Endothelial cell of umbilical vein (primary cell): ENCODE data around the gene CCDC187. TPM values are rescaled to one million over a fixed set of nuclear protein-coding genes. Genes with fewer than 3 reads are reported as not detected.

Experiments used
- BruUV-seq: library from RNA; stranded (reverse); fragments of 400-500 nt; replicated peaks from 2 replicates; lab custom pipeline; 2021; lab: Mats Ljungman, UMichigan
- CTCF ChIA-PET: fragments of 300-600, 350-600 bp; sonication (Branson Sonifier 250); formaldehyde crosslinking; loops from one replicate; lab custom pipeline; 2021; ENCODE audit warnings: antibody characterized with exemption, inconsistent platforms; lab: Charles Lee
- POLR2A ChIA-PET: fragments of 300-600, 350-600 bp; sonication (Branson Sonifier 250); formaldehyde crosslinking; loops from one replicate; lab custom pipeline; 2021; ENCODE audit warnings: antibody characterized with exemption, inconsistent platforms; lab: Charles Lee
- DNase-seq: peaks from one replicate; pipeline ENCODE4 v3.0.0-alpha.2; 2011; ENCODE audit warnings: low read depth, low spot score
- FAIRE-seq: peaks from 2 replicates; lab custom pipeline; 2011; peaks lifted over from hg19 to GRCh38; lab: Jason Lieb, UNC
- H2AFZ ChIP-seq: 2 replicates; pipeline ENCODE4 v1.6.0; 2012; ENCODE audit warnings: low read depth, low read length, control low read depth, inconsistent platforms
- H3K27ac ChIP-seq: 2 replicates; pipeline ENCODE4 v1.5.1; 2011; ENCODE audit warnings: low read depth, mild to moderate bottlenecking, control low read depth, low read length, moderate library complexity; ENCODE audit not compliant: insufficient read depth
- H3K27me3 ChIP-seq, 2 experiments: 2 replicates each; pipeline versions ENCODE4 v1.6.0 to v1.6.1; 2011; ENCODE audit warnings: low read length in 2 of 2, mixed read lengths in 1 of 2; ENCODE audit not compliant: control insufficient read depth in 2 of 2, insufficient read depth in 2 of 2
- H3K36me3 ChIP-seq, 2 experiments: 2 replicates in 1 of 2; 3 replicates in 1 of 2; pipeline ENCODE4 v1.5.1; 2011; ENCODE audit warnings: low read length in 2 of 2, mild to moderate bottlenecking in 1 of 2, moderate library complexity in 1 of 2; ENCODE audit not compliant: control insufficient read depth in 2 of 2, insufficient read depth in 2 of 2; ENCODE audit errors: extremely low read depth in 1 of 2
- H3K4me1 ChIP-seq: 3 replicates; pipeline ENCODE4 v1.5.1; 2011; ENCODE audit warnings: mild to moderate bottlenecking, low read length; ENCODE audit not compliant: control insufficient read depth, insufficient read depth; ENCODE audit errors: extremely low read depth
- H3K4me2 ChIP-seq: 2 replicates; pipeline ENCODE4 v1.6.1; 2011; ENCODE audit warnings: low read length, control low read depth, mixed read lengths; ENCODE audit not compliant: insufficient read depth
- H3K4me3 ChIP-seq, 3 experiments: fragments of 200-600 bp in 1 of 3; sonication (generic), shearing (Covaris generic) in 1 of 3; replicated peaks in 1 of 3; 2 replicates each; pipeline ENCODE4 v1.5.1; 2011 to 2016; ENCODE audit warnings: control low read depth in 3 of 3, low read length in 3 of 3, mild to moderate bottlenecking in 2 of 3, inconsistent platforms in 1 of 3, low read depth in 1 of 3, moderate library complexity in 1 of 3; ENCODE audit not compliant: insufficient read depth in 1 of 3
- H3K79me2 ChIP-seq: 2 replicates; pipeline ENCODE4 v1.6.0; 2012; ENCODE audit warnings: low read length, inconsistent platforms; ENCODE audit not compliant: control insufficient read depth, insufficient read depth
- H3K9ac ChIP-seq: replicated peaks from 2 replicates; pipeline ENCODE3; 2011; ENCODE audit warnings: low read length, control low read depth; ENCODE audit not compliant: insufficient read depth; ENCODE audit errors: extremely low read depth
- H3K9me1 ChIP-seq: replicated peaks from 3 replicates; pipeline ENCODE4 v1.6.0; 2011; ENCODE audit warnings: mild to moderate bottlenecking, low read length; ENCODE audit not compliant: control insufficient read depth, insufficient read depth; ENCODE audit errors: extremely low read depth
- H3K9me3 ChIP-seq: replicated peaks from 2 replicates; pipeline ENCODE4 v1.5.1; 2012; ENCODE audit warnings: low read length, inconsistent platforms; ENCODE audit not compliant: control insufficient read depth, insufficient read depth
- H4K20me1 ChIP-seq: replicated peaks from 2 replicates; pipeline ENCODE3; 2011; ENCODE audit warnings: mild to moderate bottlenecking, low read length; ENCODE audit not compliant: control insufficient read depth, insufficient read depth; ENCODE audit errors: extremely low read depth
- EZH2 ChIP-seq: IDR thresholded peaks from 2 replicates; pipeline ENCODE4 v1.6.1; 2012; ENCODE audit warnings: borderline replicate concordance, low read depth, mild to moderate bottlenecking, moderate library complexity, low read length, inconsistent platforms; ENCODE audit not compliant: severe bottlenecking
- FOS ChIP-seq: IDR thresholded peaks from 2 replicates; pipeline ENCODE4 v1.6.1; 2011; ENCODE audit warnings: mild to moderate bottlenecking, low read length, moderate library complexity, borderline replicate concordance; ENCODE audit not compliant: insufficient read depth
- MAX ChIP-seq: IDR thresholded peaks from 2 replicates; pipeline ENCODE4 v1.6.1; 2011; ENCODE audit not compliant: insufficient read depth, insufficient read length
- MYC ChIP-seq: IDR thresholded peaks from one replicate; pipeline ENCODE4 v1.6.1; 2011; ENCODE audit warnings: mild to moderate bottlenecking, low read depth, low read length
- dilution Hi-C: fragments of 300-500 bp; cut with MboI; formaldehyde crosslinking; loops from one replicate; pipeline ENCODE4 v1.15.0; 2019; ENCODE audit warnings: low sequenced_read_pairs; ENCODE audit not compliant: extremely low pct_ligation_motif_present
- intact Hi-C: fragments of 100-400 bp; cut with micrococcal nuclease; formaldehyde crosslinking; loops from one replicate; pipeline ENCODE4 v1.10.0; 2022
- polyA plus RNA-seq, 4 experiments: library from polyadenylated mRNA; depleted of rRNA in 3 of 4; stranded (reverse) in 3 of 4; unstranded in 1 of 4; fragments of >200 nt; gene quantifications; 2 replicates each; pipeline versions ENCODE4 v1.2.1 to v1.2.3, GENCODE V29; 2011 to 2012; ENCODE audit warnings: missing spikeins in 1 of 4
- total RNA-seq: library from RNA; stranded (reverse); gene quantifications from 2 replicates; pipeline ENCODE4 v1.2.3, GENCODE V29; 2021

CCDC187 gene
- total and polyA plus RNA-seq, 2 donors (not counting 3 experiments of a cell fraction or from before 2014, with no cell fraction given): not detected

GRCh38 chr9:136274786-136275654 lies 28.9 kb downstream of the CCDC187 start:
- no peak for DNase-seq
- Histone ChIP-seq H2AFZ (no peak overlapping the region), H3K4me2 (no peak overlapping the region), H3K27ac (no peak overlapping the region), H3K27me3 (peaks cover 0 to 2% of the 10 kb centered on the region in 2 experiments), H3K36me3 (no peaks in the 10 kb centered on the region), H4K20me1 (no peaks in the 10 kb centered on the region), H3K9me1 (no peaks in the 10 kb centered on the region), H3K4me3 (no peak overlapping the region), H3K9ac (no peak overlapping the region), H3K9me3 (no peaks in the 10 kb centered on the region), H3K79me2 (no peaks in the 10 kb centered on the region), H3K4me1 (no peaks in the 10 kb centered on the region)
- dilution Hi-C loops: no loop called here
- CTCF ChIA-PET: no interaction called here
- intact Hi-C loops: no loop called here
- TF ChIP-seq MYC (no peak), EZH2 (no peak)
- POLR2A ChIA-PET: no interaction called here
- no peak for FAIRE-seq
- no TSS peak for BruUV-seq

GRCh38 chr9:136273921-136274785 lies 29.7 kb downstream of the CCDC187 start:
- Histone ChIP-seq H3K9me1 (no peaks in the 10 kb centered on the region), H3K4me1 (no peaks in the 10 kb centered on the region), H3K79me2 (no peaks in the 10 kb centered on the region), H2AFZ (no peak overlapping the region), H3K4me2 (no peak overlapping the region), H3K9ac (no peak overlapping the region), H3K4me3 (no peak overlapping the region), H3K9me3 (no peaks in the 10 kb centered on the region), H4K20me1 (no peaks in the 10 kb centered on the region), H3K27ac (no peak overlapping the region), H3K27me3 (no peaks in the 10 kb centered on the region), H3K36me3 (no peaks in the 10 kb centered on the region)
- DNase-seq (no peak), FAIRE-seq (no peak)
- BruUV-seq: no TSS peak
- CTCF ChIA-PET: no interaction called here
- intact Hi-C loops: no loop called here
- TF ChIP-seq FOS (no peak), MAX (no peak)
- POLR2A ChIA-PET: no interaction called here
- dilution Hi-C loops: no loop called here
